Cardiac muscle cell (in vitro differentiated cells and primary cell): ENCODE measurements around the gene PYCARD. TPM values are rescaled to one million over a fixed set of nuclear protein-coding genes. Genes with fewer than 3 reads are reported as not detected.
A peak's percentile ranks its signal among the peaks of the same experiment; 100 is the strongest.

Experiments used
- DNase-seq, 2 donors: peaks; one replicate each; pipeline versions ENCODE4 v3.0.0 to v3.0.0-alpha.2; 2010 to 2017; ENCODE audit warnings: low read depth in 1 of 2, low spot score in 1 of 2
- H3K27ac ChIP-seq: fragments of 200-600 bp; sonication (generic); 2 replicates; pipeline ENCODE4 v1.5.1; 2016
- H3K27me3 ChIP-seq: fragments of 200-600 bp; sonication (generic); 2 replicates; pipeline ENCODE4 v1.6.0; 2016; ENCODE audit warnings: control low read depth
- H3K36me3 ChIP-seq: fragments of 200-600 bp; sonication (generic); 2 replicates; pipeline ENCODE4 v1.5.1; 2016; ENCODE audit warnings: control low read depth
- H3K4me1 ChIP-seq: fragments of 200-600 bp; sonication (generic); 2 replicates; pipeline ENCODE4 v1.8.1; 2017; ENCODE audit warnings: low read depth, mild to moderate bottlenecking, mixed run types
- H3K4me3 ChIP-seq: fragments of 200-600 bp; sonication (generic); 2 replicates; pipeline ENCODE4 v1.5.1; 2016; ENCODE audit warnings: mild to moderate bottlenecking
- H3K9me3 ChIP-seq: fragments of 200-600 bp; sonication (generic); 2 replicates; pipeline ENCODE4 v1.5.1; 2017; ENCODE audit warnings: low read depth, mild to moderate bottlenecking, control low read depth
- polyA plus RNA-seq: library from polyadenylated mRNA; unstranded; fragments of >200 nt; fragmentation: Nextera tagmentation; extraction: Ambion mirVana; gene quantifications from 2 replicates; pipeline ENCODE4 v1.2.1, GENCODE V29; 2016
- total RNA-seq: library from RNA; depleted of rRNA; stranded (reverse); fragments of >200 nt; gene quantifications from 2 replicates; pipeline ENCODE4 v1.2.3, GENCODE V29; 2016
- TF ChIP-seq, protein P1 (sequence below): IDR thresholded peaks from 2 replicates; pipeline ENCODE4 v1.5.1; 2012; ENCODE audit warnings: low read depth, mild to moderate bottlenecking, low read length

The PYCARD gene
- total and polyA plus RNA-seq, 2 experiments from 2014 or later = 1.4 to 2.3 TPM

DNA sequence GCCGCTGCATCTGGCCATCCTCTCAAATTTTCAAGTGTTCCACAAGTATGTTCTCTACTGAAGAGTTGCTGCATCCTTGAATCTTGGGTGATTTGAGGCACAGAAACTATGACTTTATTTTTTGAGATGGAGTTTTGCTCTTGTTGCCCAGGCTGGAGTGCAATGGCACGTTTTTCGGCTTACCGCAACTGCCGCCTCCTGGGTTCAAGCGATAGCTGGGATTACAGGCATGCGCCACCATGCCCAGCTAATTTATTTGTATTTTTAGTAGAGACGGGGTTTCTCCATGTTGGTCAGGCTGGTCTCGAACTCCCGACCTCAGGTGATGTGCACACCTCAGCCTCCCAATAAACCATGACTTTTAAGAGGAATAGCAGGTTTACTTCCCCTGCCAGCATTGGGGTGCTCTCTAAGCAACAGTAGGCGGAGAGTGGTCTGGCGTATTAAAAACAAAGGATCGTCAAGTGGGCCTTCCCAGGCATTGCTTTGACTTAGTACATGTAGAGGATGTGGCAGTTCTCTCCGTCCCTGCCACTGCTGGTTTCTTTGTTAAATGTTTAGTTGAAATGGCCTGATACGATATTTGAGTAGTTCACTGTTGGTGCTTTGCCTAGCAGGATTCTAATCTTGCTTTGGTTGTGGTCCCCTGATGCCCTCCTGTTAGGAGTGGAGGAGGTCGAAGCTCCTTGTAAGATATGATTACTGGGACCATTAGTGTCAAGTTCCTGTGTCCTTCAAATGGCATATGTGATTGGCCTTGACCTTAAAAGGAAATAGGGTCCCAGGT, 9.5 kb downstream of the PYCARD start:
- Histone ChIP-seq H3K4me1 (no peaks in the 10 kb centered on the region), H3K9me3 (no peaks in the 10 kb centered on the region), H3K27me3 (no peaks in the 10 kb centered on the region), H3K36me3 (peaks cover 91% of the 10 kb centered on the region), H3K27ac (no peak overlapping the region), H3K4me3 (no peak overlapping the region)
- DNase-seq = no peak
- TF ChIP-seq, protein P1, sequence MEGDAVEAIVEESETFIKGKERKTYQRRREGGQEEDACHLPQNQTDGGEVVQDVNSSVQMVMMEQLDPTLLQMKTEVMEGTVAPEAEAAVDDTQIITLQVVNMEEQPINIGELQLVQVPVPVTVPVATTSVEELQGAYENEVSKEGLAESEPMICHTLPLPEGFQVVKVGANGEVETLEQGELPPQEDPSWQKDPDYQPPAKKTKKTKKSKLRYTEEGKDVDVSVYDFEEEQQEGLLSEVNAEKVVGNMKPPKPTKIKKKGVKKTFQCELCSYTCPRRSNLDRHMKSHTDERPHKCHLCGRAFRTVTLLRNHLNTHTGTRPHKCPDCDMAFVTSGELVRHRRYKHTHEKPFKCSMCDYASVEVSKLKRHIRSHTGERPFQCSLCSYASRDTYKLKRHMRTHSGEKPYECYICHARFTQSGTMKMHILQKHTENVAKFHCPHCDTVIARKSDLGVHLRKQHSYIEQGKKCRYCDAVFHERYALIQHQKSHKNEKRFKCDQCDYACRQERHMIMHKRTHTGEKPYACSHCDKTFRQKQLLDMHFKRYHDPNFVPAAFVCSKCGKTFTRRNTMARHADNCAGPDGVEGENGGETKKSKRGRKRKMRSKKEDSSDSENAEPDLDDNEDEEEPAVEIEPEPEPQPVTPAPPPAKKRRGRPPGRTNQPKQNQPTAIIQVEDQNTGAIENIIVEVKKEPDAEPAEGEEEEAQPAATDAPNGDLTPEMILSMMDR = no peak

DNA sequence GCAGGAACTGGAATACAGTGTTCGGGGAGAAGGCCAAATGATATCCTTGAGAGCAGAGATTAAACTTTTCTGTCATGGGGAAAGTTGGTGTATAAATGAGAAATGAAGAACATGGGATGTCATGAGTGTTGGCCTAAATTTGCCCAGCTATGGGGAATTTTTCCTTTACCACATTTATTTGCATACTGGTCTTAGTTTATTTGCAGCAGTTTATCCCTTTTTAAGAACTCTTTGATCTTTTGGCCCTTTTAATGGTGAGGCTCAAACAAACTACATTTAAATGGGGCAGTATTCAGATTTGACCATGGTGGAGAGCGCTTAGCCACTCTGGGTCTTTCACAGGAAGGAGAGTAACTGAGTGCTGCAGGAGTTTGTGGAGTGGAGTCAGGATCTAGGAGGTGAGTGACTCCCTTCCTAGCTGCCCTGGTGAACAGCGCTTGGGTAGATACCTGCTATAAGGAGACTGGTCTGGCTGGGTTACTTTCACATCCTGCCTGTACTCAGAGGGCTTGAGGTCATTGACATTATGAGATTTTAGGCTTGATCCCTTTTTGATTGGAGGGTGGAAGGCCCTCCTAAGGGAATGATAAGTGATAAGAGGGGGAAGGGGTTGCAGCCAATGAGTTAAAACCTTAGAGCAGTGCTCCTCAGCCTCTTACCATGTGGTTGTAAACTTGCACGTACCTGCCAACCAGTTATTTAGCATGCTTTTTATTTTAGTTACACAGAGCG, 10.7 kb downstream of the PYCARD start:
- Histone ChIP-seq H3K27me3 (no peaks in the 10 kb centered on the region), H3K36me3 (peaks cover 98% of the 10 kb centered on the region), H3K4me3 (no peak overlapping the region), H3K4me1 (no peaks in the 10 kb centered on the region), H3K9me3 (no peaks in the 10 kb centered on the region), H3K27ac (no peak overlapping the region)
- DNase-seq = no peak
- TF ChIP-seq, protein P1 = no peak

DNA sequence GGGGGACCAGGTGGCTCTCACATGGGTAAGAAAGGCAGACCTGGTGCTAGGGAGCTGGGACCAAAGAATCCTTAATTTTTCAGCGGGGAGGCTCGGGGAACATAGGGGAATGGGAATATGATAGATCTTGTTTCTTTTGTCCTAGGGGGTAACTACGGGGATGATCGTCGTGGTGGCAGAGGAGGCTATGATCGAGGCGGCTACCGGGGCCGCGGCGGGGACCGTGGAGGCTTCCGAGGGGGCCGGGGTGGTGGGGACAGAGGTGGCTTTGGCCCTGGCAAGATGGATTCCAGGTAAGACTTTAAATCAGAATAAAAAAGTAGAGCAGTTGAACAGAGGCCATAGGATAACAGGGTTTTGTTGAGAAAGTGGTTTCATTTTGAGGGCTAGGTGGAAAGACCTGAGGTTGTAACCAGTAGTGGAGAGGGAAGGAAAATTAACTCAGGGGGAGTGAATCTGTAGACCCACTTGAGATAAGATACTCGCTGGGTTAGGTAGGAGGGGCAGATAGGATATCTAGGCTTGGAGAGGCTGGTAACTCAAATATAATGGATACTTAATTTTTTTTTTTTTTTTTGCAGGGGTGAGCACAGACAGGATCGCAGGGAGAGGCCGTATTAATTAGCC, 11.6 kb downstream of the PYCARD start:
- TF ChIP-seq, protein P1 = no peak
- Histone ChIP-seq H3K4me1 (no peaks in the 10 kb centered on the region), H3K27ac (peak overlapping the region; percentile 46), H3K36me3 (peaks cover 100% of the 10 kb centered on the region), H3K9me3 (no peaks in the 10 kb centered on the region), H3K4me3 (no peak overlapping the region), H3K27me3 (no peaks in the 10 kb centered on the region)
- DNase-seq = no peak

DNA sequence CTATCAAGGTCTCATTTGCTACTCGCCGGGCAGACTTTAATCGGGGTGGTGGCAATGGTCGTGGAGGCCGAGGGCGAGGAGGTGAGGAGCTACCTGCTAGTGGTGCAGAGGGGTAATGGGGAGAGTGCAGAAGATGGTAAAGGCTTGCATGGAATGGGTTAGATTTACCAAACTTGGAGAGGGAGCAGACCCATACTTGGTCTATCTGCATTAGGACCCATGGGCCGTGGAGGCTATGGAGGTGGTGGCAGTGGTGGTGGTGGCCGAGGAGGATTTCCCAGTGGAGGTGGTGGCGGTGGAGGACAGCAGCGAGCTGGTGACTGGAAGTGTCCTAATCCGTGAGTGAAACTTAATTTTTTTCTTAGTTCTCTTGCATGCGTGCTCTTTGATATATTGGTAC, 12.5 kb downstream of the PYCARD start:
- Histone ChIP-seq H3K27me3 (no peaks in the 10 kb centered on the region), H3K36me3 (peaks cover 100% of the 10 kb centered on the region), H3K9me3 (no peaks in the 10 kb centered on the region), H3K4me3 (no peak overlapping the region), H3K27ac (no peak overlapping the region), H3K4me1 (no peaks in the 10 kb centered on the region)
- TF ChIP-seq, protein P1 = no peak
- no peak for DNase-seq

DNA sequence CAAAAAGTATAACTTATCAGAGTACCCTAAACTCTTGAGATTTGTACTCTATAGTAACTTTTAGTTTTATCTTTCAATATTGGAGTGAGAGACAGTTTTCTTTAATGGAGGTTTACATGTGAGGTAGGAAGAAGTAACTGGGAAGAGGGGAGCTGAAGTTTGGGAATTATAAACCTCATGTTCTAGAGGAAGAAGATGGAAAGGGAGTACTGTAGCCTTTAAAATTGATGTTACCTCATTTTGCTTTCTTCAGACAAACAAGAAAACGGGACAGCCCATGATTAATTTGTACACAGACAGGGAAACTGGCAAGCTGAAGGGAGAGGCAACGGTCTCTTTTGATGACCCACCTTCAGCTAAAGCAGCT, 13.2 kb downstream of the PYCARD start:
- no peak overlapping the region for H3K27ac ChIP-seq
- peaks cover 99% of the 10 kb centered on the region for H3K36me3 ChIP-seq
- H3K9me3 ChIP-seq = no peaks in the 10 kb centered on the region
- TF ChIP-seq, protein P1 = no peak
- no peak for DNase-seq
- H3K4me3 ChIP-seq = no peak overlapping the region
- H3K4me1 ChIP-seq = no peaks in the 10 kb centered on the region
- no peaks in the 10 kb centered on the region for H3K27me3 ChIP-seq
